Dermis blood vessel endothelial cell (primary cell): Measurements from ENCODE around the gene TUBB3. TPM values are rescaled to one million over a fixed set of nuclear protein-coding genes. Genes with fewer than 3 reads are reported as not detected.
"Not testable (repeated sequence)": the region's sequence is repeated elsewhere in the genome, so short reads cannot be mapped to it uniquely, and the experiment has no call there.

Experiments
- DNase-seq: peaks from one replicate; pipeline ENCODE4 v3.0.0; 2010
- total RNA-seq: library from RNA; depleted of rRNA; stranded (reverse); fragments of >200 nt; gene quantifications from 2 replicates; pipeline ENCODE4 v1.2.3, GENCODE V29; 2014

The TUBB3 gene
- total RNA-seq, 1 donor from 2014 or later: 102 TPM

DNA sequence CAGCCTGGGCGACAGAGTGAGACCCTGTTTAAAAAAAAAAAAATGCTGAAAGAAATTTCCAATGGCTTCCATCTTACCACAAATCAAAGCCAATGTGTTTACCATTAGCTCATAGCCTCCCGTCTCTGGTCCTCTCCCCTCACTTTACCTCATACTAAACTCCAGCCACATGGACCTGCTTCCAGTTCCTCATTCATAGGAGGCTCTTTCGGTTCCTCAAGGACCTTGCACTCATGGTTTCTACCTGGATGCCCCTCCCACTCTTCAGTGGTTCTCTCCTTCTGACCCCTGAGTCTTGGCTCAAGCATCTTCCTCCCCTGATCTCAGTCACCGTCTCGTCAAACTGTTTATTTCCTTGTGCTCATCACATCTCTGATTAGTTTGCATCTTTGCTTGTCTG lies 21.6 kb downstream of the TUBB3 start:
- DNase-seq: no peak

DNA sequence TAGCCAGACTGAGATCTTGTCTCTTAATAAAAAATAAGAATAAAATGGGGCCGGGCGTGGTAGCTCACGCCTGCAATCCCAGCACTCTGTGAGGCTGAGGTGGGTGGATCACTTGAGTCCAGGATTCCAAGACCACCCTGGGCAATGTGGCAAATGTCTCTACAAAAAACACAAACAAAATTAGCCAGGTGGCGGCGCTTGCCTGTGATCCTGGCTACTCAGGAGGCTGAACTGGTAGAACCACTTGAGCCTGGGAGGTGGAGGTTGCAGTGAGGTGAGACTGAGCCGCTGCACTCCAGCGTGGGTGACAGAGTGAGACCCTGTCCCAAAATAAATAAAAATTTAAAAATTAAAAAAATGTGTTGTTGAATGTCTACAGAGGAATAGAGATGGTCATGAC lies 22.5 kb downstream of the TUBB3 start:
- no peak for DNase-seq

DNA sequence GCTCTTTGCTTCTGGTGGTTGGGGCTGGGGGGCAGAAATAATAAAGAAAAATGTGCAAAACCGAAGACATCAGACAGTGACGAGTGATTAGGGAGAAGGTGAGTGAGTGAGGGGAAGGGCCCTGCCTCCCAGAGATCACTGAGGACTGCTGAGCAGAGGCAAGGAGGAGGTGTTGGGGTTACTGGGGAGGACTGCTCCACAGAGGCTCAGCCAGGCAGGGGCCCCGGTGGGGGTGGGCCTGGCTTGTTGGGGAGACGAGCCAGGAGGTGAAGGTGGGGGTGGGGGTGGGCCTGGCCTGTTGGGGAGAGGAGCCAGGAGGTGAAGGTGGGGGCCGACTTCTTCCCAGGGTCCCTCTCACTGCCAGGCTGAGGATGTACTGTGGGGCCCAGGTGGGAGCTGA lies 23.4 kb downstream of the TUBB3 start:
- DNase-seq: no peak

DNA sequence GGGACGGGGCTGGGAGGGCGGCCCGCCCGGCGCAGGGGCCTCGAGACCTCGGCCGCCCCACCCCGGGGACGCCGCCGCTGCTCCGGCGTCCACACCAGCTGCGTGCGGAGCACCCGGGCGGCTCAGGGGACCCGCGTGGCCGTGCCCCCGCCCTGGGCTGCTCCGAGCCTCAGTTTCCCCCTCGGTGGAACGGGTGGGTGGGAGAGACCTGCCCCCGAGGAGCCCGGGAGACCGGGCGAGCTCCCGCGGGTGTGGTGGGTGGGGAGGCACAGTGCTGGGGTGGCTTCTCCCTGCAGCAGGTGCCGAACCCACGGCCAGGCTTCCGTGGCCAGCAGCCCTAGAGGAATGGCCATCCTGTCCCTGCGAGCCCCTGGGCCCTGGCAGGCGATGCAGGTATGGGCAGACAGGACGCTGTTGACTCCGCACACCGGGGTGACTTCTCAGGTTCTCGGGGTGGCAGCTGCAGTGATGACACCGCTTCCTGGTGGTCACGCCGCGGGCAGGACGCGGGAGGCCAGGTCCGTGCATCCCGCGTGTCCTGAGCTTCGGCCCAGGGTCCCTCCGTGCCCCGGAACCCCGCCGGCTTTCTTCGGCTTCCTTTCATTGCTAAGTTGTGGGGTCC lies 26.1 kb downstream of the TUBB3 start:
- DNase-seq: no peak

DNA sequence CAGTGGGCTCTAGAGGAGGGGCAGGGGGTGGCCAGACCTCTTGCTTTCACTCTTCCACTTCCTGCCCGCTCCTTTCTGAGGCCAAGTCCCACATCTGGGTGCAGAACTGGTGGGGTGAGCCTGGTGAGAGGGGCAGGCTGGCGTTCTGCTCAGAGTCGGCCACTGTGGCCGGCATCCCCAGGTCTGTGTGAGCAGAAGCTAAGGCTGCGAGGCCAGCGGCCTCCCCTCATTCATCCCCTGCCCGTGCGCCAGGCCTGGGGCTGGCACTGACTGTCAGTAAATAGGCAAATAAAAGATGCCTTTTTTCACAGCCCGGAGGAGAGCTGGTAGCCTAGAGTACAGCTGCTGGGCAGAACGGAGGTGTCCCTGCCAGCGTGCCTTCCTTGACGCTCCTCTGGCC lies 26.6 kb downstream of the TUBB3 start:
- DNase-seq: no peak

DNA sequence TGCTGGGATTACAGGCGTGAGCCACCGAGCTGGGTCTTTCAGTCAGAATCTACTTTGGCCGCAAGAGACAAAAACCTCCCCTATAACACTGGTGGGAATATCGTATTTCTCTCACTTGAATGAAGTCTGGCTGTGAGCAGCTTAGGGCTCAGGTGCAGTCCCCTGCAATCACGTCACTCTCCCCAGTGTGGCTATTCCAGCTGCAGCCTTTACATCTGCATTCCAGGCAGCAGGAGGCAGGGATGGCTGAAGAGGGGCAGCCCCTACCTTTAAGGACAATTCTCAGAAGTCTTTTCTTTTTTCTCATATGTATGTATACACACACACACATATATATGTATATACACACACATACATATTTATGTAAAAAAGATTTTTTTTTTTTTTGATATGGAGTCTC lies 28.4 kb downstream of the TUBB3 start:
- no peak for DNase-seq

DNA sequence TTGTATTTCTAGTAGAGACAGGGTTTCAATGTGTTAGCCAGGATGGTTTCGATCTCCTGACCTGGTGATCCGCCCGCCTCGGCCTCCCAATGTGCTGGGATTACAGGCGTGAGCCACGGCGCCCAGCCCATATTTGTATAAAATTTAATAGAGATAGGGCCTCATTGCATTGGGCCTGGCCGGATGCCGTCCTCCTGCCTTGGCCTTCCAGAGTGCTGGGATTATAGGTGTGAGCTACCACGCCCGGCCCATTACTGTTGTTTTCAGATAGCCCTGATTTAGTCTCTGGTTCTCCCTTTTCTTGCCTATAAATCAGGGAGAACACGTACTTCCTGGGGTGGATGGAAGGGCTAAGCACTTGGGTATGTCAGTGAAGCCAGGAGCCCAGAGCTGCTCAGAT lies 28.9 kb downstream of the TUBB3 start:
- DNase-seq: no peak

DNA sequence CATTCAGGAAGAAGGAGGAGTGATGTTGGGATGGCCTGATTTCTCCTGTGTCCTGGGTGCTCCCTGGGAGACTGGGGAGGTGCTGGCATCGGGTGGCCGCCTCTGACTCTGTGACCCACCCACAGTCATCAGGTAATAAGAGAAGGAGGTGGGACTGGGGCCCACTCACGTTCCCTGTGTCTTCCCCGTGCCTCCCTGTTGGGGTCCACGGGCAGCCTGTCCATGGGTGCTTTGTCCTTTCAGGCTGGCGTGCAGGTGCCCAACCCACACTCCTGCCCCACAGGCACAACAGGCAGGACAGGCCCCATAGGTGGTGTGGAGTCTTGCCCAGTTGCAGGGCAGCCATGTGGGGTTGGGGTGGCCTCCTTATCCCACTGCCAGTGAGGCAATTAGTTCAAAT lies 29.4 kb downstream of the TUBB3 start:
- no peak for DNase-seq

DNA sequence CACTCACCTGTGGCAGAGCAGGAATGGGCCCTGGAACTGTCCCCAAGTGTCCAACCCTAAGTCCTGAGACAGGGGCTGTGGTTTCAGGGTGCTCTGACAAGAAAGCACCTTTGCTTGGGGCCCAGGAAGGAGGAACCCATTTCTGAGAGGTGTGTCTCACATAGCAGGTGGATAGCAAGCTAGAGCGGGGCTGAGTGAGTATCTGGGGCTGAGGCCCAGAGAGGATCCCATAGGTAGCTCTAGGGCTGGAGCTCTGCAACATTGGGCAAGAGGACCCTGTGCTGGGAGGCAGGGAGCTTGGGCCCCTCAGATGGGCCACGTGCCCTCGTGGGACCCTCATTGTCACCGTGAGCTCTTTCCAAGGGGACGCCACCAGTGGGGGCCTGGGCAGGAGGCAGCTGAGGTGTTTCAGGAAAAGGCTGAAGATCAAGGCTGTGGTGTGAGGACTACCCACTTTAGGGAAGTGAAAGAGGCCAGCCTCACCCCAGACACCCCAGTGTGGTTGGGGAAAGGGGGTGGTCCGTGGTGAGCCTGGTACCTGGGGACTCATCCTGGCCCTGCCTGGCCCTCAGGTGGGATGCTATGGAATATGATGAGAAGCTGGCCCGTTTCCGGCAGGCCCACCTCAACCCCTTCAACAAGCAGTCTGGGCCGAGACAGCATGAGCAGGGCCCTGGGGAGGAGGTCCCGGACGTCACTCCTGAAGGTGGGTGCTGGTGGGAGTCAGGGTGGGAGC lies 30.7 kb downstream of the TUBB3 start:
- no peak for DNase-seq

DNA sequence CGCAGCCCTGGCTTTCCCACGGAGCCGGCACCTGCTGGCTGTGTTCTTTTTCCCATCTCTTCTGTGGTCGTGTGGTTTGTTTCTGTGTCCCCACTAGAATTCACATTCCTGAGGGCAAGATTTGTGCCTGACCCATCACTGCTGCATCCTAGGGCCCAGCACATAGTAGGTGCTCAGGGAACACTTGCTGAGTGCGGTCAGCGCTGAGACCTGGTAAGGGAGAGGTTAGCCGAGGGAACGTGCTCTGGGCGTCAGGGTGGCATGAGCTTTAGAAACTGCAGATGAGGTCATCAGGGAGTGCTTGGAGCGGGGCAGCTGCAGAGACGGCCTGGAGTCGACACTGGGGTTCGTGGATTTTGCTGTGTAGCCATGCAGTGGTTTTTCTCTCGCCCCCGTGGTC lies 31.3 kb downstream of the TUBB3 start:
- no peak for DNase-seq

DNA sequence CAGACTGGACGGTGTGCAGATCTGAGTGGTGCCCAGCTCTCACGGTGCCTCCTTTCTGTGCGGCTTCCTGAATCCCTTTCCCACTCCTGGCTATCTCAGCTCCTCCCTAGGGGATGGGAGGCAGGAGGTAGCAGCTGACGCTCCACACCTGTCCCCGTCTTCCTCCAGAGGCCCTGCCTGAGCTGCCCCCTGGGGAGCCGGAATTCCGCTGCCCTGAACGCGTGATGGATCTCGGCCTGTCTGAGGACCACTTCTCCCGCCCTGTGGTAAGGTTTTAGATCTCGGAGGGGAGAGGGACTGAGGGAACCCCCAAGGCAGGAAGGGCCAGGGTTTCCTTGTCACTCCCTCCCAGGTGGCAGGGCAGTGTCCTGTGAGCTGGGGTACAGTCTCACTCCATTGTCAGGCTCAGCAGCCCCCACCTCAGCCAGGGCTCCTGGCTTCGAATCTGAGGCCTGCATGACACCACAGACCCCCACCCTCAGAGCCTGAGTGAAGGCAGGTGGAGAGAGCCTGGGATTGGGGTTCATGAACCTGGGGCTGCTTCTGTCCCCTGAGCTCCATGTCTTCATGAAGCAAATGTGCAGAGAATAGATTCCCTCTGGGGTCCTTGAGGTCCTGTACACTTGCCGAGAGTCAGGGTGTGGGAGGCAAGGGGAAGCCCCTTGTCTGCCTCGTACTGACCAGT lies 32.0 kb downstream of the TUBB3 start:
- no peak for DNase-seq

DNA sequence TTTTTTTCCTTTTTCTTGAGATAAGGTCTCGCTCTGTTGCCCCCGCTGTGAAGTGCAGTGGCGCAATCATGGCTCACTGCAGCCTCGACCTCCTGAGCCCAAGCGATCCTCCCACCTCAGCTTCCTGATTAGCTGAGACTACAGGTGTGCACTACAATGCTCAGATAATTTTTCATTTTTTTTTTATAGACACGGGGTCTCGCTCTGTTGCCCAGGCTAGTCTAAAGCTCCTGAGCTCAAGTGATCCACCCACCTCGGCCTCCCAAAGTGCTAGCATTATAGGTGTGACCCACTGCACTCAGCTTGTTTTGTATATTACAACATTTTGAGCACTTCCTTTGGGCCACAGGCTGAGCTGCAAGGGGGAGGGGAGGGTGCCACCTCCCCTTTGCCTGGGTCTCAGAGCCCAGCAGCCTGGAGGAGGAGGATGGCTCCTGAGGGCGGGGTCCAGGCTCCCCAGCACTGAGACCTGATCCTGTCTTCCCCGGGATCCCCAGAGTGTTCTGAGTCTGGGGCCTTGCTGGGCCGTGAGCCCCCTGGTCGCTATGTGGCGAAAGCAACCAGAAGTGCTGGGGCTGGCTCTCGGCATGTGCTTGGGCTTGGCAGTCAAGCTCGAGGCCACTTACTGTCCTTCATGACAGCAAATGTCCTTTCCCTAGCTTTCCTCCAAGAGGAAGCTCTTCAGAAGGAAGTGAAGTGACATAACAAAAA lies 33.5 kb downstream of the TUBB3 start:
- DNase-seq: no peak

DNA sequence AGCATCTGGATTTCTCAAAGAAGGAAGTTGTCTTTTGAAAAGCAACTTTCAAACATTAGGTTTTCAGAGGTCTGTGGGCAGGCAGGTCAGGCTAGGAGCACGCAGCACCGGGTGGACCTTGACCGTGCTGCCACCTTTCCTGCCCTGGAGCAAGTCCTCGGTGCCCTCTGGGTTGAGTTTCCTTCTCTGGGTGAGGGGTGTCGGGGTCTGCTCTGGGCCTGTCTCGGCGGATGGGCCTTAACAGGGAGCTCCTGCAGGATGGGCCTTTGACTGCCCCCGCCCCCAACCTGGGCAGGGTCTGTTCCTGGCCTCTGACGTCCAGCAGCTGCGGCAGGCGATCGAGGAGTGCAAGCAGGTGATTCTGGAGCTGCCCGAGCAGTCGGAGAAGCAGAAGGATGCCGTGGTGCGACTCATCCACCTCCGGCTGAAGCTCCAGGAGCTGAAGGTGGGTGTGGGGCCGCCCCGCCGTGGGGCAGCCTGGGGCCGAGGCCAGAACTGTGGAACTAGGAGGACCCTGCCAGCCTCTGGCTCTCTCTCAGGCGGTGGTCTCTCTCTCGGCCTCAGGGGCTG lies 34.2 kb downstream of the TUBB3 start:
- DNase-seq: no peak

DNA sequence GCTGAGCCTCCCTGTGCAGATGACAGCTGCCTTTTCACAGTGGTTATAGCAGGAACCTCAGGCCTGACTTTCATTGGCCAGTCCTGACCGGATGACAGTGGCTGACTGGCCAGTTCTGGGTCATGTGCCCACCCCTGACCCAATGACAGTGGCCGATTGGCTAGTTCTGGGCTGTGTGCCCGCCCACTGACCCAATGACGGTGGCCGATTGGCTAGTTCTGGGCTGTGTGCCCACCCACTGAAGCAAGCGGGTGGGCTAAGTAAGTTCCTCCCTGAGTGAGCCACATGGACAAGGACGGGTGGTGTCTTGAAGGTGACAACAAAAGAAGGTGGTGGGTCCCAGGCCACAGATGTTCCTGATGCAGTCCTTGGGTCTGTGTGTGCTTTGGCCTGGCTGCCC lies 34.9 kb downstream of the TUBB3 start:
- DNase-seq: peak; percentile 49

DNA sequence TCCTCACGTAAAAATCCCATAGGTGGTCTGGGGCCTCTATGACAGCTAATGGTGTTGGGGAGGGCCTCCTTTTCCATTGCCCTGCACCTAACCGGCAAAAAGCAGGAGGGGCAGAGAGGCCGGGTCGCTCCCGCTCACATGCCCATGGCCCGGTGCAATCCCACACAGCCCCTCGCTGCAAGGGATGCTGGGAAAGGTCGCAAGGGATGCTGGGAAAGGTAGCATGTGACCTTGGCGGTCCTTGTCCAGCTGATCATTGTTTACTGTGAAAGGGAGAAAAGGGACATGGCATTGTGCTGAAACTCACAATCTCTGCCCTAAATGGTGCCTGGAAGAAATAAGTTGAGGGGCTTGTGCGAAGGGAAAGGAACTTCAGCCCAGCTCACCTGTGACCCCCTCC lies 35.5 kb downstream of the TUBB3 start:
- no peak for DNase-seq

DNA sequence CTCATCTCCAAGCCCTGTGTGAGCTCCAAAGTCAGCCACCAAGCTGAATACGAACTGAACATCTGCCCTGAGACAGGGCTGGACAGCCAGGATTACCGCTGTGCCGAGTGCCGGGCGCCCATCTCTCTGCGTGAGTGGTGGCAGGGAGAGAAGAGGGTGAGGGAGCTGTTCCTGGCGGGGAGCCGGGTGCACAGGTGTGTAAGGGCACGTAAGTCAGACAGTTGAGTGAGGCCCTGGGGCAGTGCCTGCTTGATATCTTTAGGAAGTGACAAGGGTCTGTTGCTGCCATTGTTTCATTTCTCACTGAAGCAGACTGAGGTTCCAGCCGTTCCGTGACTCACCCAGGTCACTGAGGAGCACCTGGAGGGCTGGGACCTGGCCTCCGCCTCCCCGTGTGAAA lies 37.8 kb downstream of the TUBB3 start:
- no peak for DNase-seq

DNA sequence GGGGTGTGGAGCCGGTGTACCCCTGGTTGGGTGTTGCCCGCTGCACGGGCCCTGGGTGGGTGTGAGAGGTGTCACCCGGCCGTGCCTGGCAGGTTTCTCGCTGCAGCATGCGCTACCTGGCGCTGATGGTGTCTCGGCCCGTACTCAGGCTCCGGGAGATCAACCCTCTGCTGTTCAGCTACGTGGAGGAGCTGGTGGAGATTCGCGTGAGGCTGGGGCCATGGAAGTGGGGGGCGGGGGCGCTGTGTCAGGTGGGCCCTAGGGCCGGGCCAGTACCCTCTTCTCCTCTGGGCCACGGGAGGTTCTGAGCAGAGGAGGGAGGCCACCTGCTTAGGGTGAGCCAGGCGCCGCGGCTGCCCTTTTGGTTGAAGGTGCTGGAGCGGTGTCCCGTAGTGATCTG lies 38.8 kb downstream of the TUBB3 start:
- no peak for DNase-seq

DNA sequence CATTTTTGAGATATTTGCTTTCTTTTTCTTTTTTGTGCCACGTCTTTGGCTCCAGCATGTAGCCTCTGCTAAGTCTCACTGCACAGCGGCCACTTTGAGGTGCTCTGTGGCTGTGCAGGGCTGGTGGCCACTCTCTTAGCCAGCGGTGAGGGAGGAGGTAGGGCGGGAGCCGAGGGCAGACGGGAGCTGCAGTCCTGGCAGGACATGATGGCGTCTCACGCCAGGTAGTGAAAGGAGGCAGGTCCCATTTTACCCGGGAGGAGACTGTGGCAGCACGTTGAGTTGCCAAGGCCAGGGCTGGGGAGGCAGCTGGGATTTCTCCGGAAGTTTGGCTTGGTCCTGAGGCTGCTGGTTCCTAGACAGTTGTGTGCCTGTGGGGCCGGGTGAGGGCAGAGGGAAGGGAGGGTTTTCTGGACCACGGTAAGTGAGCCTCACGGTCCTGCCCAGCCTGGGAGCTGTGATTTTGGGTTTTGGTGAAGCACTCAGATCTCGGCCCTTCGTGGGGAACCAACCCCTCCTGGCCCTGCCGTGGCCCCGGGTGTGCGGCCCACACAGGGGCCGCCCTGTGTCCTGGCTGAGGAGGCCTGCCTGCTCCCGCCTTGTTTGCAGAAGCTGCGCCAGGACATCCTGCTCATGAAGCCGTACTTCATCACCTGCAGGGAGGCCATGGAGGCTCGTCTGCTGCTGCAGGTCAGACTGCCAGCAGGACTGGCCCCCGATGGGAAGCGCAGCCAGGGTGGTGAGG lies 39.8 kb downstream of the TUBB3 start:
- no peak for DNase-seq

DNA sequence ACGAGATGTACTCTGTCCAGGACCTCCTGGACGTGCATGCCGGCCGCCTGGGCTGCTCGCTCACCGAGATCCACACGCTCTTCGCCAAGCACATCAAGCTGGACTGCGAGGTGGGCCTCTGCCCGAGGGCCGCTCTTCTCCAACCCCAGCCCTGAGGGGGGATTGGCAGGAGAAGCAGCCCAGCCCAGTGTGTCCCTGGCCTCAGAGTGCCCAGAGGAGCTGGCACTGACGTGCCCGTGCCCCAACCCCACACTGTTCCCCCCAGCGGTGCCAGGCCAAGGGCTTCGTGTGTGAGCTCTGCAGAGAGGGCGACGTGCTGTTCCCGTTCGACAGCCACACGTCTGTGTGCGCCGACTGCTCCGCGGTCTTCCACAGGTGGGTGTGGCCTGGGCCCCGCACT lies 41.1 kb downstream of the TUBB3 start:
- DNase-seq: no peak

DNA sequence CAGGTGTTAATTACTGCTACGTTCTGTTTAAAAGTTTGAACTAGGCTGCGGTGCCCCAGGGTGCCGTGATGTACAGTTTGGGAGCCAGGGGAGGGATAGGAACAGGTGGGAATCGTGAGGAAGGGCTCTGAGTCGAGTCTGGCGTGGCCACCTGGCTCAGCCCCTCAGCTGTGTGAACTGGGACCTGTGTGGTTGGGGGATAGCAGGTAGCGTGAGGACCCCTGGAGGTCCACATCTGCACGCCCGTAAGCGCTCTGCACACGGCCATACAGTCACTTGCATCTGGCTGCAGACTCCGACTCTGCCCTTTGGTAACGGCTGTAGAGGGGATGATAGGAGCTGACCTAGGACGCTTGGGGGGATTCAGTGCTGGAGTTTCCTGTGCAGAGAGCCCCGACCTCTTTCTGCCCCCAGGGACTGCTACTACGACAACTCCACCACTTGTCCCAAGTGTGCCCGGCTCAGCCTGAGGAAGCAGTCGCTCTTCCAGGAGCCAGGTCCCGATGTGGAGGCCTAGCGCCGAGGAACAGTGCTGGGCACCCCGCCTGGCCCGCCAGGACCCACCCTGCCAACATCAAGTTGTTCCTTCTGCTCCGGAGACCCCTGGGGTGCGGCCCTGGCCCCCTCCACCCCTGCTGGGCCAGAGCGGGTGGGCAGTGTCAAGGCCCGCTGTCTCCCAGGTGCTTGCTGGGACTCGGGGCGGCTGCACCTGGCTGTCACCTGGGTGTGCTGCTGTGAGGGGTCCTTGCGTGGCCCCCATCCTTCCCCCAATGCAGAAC lies 42.5 kb downstream of the TUBB3 start:
- no peak for DNase-seq

DNA sequence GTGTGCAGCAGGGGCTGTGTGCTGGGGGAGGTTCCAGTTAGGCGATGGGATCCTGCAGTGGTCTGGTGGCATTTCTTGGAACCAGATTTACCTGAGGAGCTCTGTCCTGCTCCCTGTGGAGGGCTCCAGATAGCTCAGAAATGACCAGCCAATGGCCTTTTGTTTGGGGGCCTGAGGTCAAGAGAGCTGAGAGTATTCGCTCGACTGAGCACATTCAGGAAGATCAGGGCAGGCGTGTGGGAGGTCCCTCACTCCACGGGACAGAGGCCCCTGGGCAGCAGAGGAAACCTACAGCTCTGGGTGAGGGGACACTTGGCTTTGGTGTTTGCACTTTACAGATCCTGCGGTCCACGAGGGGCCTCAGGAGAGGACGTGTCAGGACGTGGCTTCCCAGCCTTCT lies 43.6 kb downstream of the TUBB3 start:
- no peak for DNase-seq

DNA sequence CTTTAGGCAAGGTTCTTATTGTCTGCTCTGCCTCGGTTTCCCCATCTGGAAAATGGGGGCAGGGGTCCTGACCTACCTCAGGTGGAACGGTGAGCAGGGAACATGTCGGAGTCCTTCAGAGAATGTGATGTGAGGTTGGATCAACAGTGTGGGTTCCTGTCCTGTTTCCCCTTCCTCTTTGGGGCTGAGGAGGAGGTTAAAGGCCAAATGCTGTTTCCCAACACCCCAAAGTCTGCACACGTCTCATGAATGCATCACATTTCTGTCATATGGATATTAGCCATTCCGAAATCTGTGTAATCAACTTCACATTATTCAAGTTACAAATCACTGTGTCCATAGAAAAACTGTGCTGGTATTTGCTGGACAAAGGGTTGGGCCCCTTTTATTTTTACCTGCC lies 44.3 kb downstream of the TUBB3 start:
- DNase-seq: not testable (repeated sequence)
